ENCODE measurements around the gene P4HTM.
"Not testable (repeated sequence)": the region's sequence is repeated elsewhere in the genome, so short reads cannot be mapped to it uniquely, and the experiment has no call there.

The P4HTM gene

GRCh38 chr3:49007068-49007770 lies 17.2 kb downstream of the P4HTM start, which contains the start of gene WDR6:
Gene WDR6, plus strand, starts transcription at chr3:49007391. Its CDS starts 41 bp downstream, at chr3:49007432.
- DNase-seq, result peak; percentile 97
- H3K27ac ChIP-seq, result peak within 1 kb of the TSS; percentile 85
- H3K27me3 ChIP-seq (replicated peaks), result no peaks in the 10 kb centered on the region
- H3K4me3 ChIP-seq (ENCODE audit: low read depth, low read length), result peak within 1 kb of the TSS; percentile 79
- H3K36me3 ChIP-seq (replicated peaks), result peaks cover 8% of the 10 kb centered on the region
- TF ChIP-seq CTCF (IDR thresholded peaks at IDR 0.05; ENCODE audit: low read depth, low read length, missing control alignments), result peak; percentile 69
- in situ Hi-C loops (cut with HindIII; ENCODE audit: low pct_ligation_motif_present, low sequenced_read_pairs), result no loop called here

- in situ Hi-C loops (cut with HindIII; ENCODE audit: low pct_ligation_motif_present, low sequenced_read_pairs), result no loop called here
- Histone ChIP-seq H3K4me3 (ENCODE audit: low read depth, low read length) (peak overlapping the region; percentile 79), H3K36me3 (replicated peaks) (peaks cover 15% of the 10 kb centered on the region), H3K27me3 (replicated peaks) (no peaks in the 10 kb centered on the region), H3K27ac (peak overlapping the region; percentile 85)
- no peak for TF ChIP-seq CTCF (IDR thresholded peaks at IDR 0.05; ENCODE audit: low read depth, low read length, missing control alignments)
- peak; percentile 54 for DNase-seq
Observed at GRCh38 chr3:49007771-49008528, 17.9 kb downstream of the P4HTM start.

GRCh38 chr3:49008627-49009026 lies 18.6 kb downstream of the P4HTM start:
- H3K27ac ChIP-seq, result peak overlapping the region; percentile 0
- DNase-seq; in situ Hi-C loops (cut with HindIII; ENCODE audit: low pct_ligation_motif_present, low sequenced_read_pairs); H3K27me3 ChIP-seq (replicated peaks): not testable (repeated sequence)
- H3K4me3 ChIP-seq (ENCODE audit: low read depth, low read length), result peak overlapping the region; percentile 79
- H3K36me3 ChIP-seq (replicated peaks), result peaks cover 21% of the 10 kb centered on the region

GRCh38 chr3:49009396-49009795 lies 19.4 kb downstream of the P4HTM start:
- Histone ChIP-seq H3K27ac (no peak overlapping the region), H3K4me3 (ENCODE audit: low read depth, low read length) (no peak overlapping the region), H3K27me3 (replicated peaks) (no peaks in the 10 kb centered on the region), H3K36me3 (replicated peaks) (peaks cover 28% of the 10 kb centered on the region)
- TF ChIP-seq CTCF (IDR thresholded peaks at IDR 0.05; ENCODE audit: low read depth, low read length, missing control alignments), result no peak
- DNase-seq, result no peak
- in situ Hi-C loops (cut with HindIII; ENCODE audit: low pct_ligation_motif_present, low sequenced_read_pairs), result no loop called here

- no peak overlapping the region for H3K4me3 ChIP-seq (ENCODE audit: low read depth, low read length)
- H3K36me3 ChIP-seq (replicated peaks), result peaks cover 47% of the 10 kb centered on the region
- H3K27ac ChIP-seq, result no peak overlapping the region
- in situ Hi-C loops (cut with HindIII; ENCODE audit: low pct_ligation_motif_present, low sequenced_read_pairs), result no loop called here
- no peak for DNase-seq
- TF ChIP-seq CTCF (IDR thresholded peaks at IDR 0.05; ENCODE audit: low read depth, low read length, missing control alignments), result no peak
- no peaks in the 10 kb centered on the region for H3K27me3 ChIP-seq (replicated peaks)
Observed at GRCh38 chr3:49012441-49013017, 22.5 kb downstream of the P4HTM start.

- H3K36me3 ChIP-seq (replicated peaks), result peaks cover 47% of the 10 kb centered on the region
- in situ Hi-C loops (cut with HindIII; ENCODE audit: low pct_ligation_motif_present, low sequenced_read_pairs), result no loop called here
Observed at GRCh38 chr3:49013113-49013737, 23.2 kb downstream of the P4HTM start.

More at GRCh38 chr3:49013113-49013737, 23.2 kb downstream of the P4HTM start:
- no peak for TF ChIP-seq CTCF (IDR thresholded peaks at IDR 0.05; ENCODE audit: low read depth, low read length, missing control alignments)
- Histone ChIP-seq H3K27me3 (replicated peaks) (no peaks in the 10 kb centered on the region), H3K27ac (no peak overlapping the region), H3K4me3 (ENCODE audit: low read depth, low read length) (no peak overlapping the region)
- no peak for DNase-seq

Data from brain microvascular endothelial cell (primary cell).